HG03280 (cell line): Measurements from ENCODE around the gene NUP210L.

Experiments
- ATAC-seq: cut with Tn5 transposase; IDR thresholded peaks from one replicate; pipeline ENCODE4 v1.9.1; 2021; ENCODE audit warnings: mild to moderate bottlenecking, moderate library complexity; ENCODE audit not compliant: unreplicated experiment

Gene NUP210L

DNA sequence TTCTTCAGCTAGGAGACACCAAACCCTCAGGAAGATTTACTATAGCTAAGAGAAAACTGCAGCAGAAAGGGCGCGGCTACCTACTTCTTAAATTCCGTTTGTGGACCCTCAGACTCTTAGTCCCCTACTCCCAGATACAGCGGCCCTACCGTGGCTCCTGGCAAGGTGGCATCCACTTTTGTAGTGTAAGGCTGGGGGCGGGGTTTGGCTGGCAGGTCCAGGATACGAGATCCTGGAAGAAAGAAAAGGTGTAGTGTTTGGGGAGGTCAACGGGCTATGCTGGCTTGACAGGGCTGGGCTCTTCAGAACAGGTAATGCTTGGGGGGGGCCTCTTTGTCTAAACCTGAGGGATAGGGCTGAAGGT, 186.9 kb downstream of the NUP210L start:
- ATAC-seq: no peak

- ATAC-seq: peak; percentile 74
Observed at GRCh38 chr1:153967107-153967999, 187.5 kb downstream of the NUP210L start, which contains the start of gene CREB3L4. Gene CREB3L4, plus strand, starts transcription at chr1:153967902. Its CDS starts 624 bp downstream, at chr1:153968526.

GRCh38 chr1:153963850-153964331, 191.0 kb downstream of the NUP210L start:
- peak; percentile 0 for ATAC-seq

- ATAC-seq: peak; percentile 47
Observed at GRCh38 chr1:153963030-153963849, 191.6 kb downstream of the NUP210L start, which contains the start of gene SLC39A1. Gene SLC39A1, minus strand, starts transcription at chr1:153963537. Its CDS starts 822 bp downstream, at chr1:153962715.

- ATAC-seq: no peak
Observed at GRCh38 chr1:153962088-153963029, 192.5 kb downstream of the NUP210L start.

DNA sequence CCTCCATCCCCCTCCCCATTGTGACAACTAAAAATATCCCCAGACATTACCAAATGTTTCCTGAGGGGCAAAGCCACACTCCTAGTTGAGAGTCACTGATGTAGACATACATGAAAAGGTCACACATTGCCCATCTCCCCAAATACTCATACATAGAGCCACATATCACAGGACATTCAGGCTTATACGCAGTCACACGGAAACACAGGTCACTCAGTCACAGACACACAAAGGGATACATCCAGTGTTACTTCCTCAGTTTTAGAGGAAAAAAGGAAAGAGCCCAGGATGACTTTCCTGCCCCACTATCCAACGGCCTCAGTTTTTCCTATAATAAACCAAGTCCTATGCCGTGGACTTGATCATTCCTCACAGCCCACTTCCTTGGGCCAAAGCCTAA, 193.5 kb downstream of the NUP210L start:
- no peak for ATAC-seq

DNA sequence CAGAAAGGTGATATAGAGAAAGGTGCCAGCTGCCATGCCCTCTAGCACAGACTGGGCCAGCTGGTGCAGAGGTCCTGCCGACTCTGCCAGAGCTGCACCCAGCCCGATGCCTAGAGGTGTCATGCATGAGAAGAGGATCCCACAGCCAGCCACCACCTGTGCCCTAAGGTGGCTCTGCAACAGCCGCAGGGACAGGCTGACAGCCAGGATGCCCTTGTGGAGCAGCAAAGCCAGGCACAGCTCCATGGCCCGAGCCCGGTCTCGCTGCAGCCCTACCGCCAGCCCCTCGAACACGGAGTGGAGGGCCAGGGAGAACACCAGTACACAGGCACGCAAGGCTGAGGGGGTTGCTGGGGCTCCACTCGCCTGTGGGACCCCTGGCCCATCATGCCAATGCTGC, 194.7 kb downstream of the NUP210L start:
- ATAC-seq: no peak

- no peak for ATAC-seq
Observed at GRCh38 chr1:153959454-153959853, 195.4 kb downstream of the NUP210L start.

GRCh38 chr1:153958961-153959260, 196.0 kb downstream of the NUP210L start:
- no peak for ATAC-seq

DNA sequence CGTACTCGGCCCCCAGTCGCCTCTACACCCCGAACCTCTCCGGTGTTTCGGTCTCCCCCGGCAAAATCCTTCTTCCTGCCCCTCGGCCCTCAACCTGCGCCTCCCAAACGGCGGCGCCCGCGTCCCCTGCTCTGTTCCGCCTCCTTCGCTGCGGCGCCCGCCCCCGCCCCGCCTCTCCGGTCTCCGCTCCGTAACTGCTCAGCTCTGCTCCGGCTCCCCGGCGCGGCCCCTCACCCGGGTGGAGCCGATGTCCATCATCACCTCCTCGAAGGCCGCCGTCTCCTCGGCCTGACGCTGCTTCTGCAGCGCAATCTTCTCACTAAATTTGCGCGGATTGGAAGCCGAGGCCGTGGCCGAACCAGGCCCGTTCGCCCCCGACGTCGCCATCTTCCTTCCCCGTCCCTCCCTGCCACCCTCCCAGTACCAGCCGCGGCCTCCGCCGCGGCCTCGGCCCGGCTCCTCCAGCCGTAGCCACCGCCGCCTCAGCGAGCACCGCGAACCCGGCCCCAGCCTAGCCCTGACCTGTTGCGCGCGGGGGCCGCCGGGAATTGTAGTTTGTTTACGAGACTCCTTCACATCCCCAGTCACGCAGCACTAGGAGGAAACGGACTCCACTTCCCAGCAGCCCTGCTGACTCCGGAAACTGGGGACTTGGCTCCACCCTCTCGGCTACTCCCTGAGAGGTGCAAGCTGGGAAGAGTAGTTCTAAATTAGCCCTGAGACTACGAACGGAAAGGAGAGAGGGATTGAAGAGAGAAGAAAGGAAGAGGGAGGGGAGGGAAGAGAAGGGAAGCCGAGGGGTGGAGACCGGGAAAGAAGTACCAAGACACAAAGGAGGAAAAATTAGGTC, 196.5 kb downstream of the NUP210L start, which contains the start of gene CRTC2:
CRTC2 (minus strand) TSS at position 502 of the 850 bp plus-strand sequence; CDS start at position 387, 115 bp downstream.
- peak; percentile 71 for ATAC-seq

GRCh38 chr1:153957744-153958110, 197.1 kb downstream of the NUP210L start:
- peak; percentile 11 for ATAC-seq

DNA sequence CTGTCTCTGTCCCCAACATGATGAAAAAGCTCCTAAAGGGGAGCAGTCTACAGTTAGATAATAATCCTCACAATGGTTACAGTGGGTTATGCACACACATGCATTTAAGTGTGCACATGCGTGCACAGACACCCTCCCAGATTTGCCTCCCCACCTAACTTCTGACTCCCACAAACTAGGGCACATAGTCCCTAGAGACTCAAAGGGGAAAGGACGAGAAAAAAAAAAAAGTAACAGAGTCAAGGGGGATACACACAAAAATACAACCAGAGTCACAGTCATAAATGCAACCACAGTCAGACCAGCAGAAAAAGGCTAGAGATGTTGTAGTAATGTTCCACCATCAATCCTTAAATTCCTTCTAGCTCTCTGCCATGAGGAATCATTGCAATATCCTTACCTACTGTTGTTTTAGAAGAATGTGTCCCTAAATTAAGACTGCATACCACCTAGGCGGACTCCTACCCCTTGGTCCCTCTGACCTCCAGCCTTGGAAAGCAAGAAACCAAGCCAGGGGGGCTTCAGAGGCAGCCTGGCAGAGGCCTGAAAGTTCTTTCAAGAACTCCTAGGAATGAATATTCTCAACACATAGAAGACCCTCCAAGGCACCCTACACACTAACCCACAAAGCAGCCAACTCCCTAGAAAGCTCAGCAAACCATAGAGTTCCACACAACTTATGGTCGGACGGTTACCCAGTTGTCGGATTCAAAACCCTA, 197.7 kb downstream of the NUP210L start:
- ATAC-seq: no peak

- no peak for ATAC-seq
Observed at GRCh38 chr1:153954826-153955225, 200.0 kb downstream of the NUP210L start.

GRCh38 chr1:153953859-153954365, 201.0 kb downstream of the NUP210L start:
- no peak for ATAC-seq

DNA sequence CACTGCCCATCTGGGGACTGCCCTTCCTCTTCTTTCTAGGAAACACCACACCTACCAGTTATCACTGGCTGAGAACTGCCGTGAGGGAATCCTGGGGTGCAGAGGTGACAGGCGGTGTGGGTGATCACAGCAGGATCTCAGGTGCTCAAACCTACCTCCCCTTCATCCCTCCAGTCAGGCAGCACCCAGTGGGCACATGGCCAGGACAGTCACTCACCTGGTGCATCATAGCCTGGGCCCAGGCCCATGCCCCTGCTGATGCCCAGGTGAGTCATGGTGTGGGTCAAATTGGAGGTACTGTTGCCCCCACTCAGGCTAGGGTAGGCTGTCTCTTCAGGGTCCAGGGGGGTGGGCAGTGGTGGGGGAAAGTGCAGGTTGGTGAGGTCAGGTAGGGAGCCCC, 203.1 kb downstream of the NUP210L start:
- ATAC-seq: no peak

GRCh38 chr1:153951183-153951582, 203.7 kb downstream of the NUP210L start:
- ATAC-seq: no peak

GRCh38 chr1:153946622-153947241, 208.1 kb downstream of the NUP210L start, which contains the start of gene DENND4B:
Gene DENND4B, minus strand, starts transcription at chr1:153946718. Its CDS starts 2,344 bp downstream, at chr1:153944374.
- peak; percentile 73 for ATAC-seq
